CD14-positive monocyte (primary cell): Measurements from ENCODE around the gene RGL1. TPM values are rescaled to one million over a fixed set of nuclear protein-coding genes. Genes with fewer than 3 reads are reported as not detected.
A peak's percentile ranks its signal among the peaks of the same experiment; 100 is the strongest.

ENCODE experiments used
- DNase-seq, 3 donors: peaks; one replicate each; pipeline ENCODE4 v3.0.0-alpha.2; 2011 to 2022
- H2AFZ ChIP-seq: 2 replicates; pipeline ENCODE4 v1.6.0; 2012; ENCODE audit warnings: mild to moderate bottlenecking, low read depth, low read length, inconsistent platforms; ENCODE audit not compliant: insufficient read depth, poor library complexity, severe bottlenecking
- H3K27ac ChIP-seq, 2 donors: 1 replicate in 1 of 2; 2 replicates in 1 of 2; pipeline ENCODE4 v1.5.1; 2012 to 2013; ENCODE audit warnings: low read length in 2 of 2, control low read depth in 1 of 2, inconsistent platforms in 1 of 2, low read depth in 1 of 2, mild to moderate bottlenecking in 1 of 2
- H3K27me3 ChIP-seq, 2 donors: one replicate each; pipeline versions ENCODE4 v1.6.0 to v1.6.1; 2011 to 2013; ENCODE audit warnings: low read length in 2 of 2; ENCODE audit not compliant: control insufficient read depth in 2 of 2, insufficient read depth in 2 of 2
- H3K36me3 ChIP-seq, 2 donors: replicated peaks in 1 of 2; 1 replicate in 1 of 2; 2 replicates in 1 of 2; pipeline versions ENCODE4 v1.5.1 to v1.6.1; 2012 to 2013; ENCODE audit warnings: low read length in 2 of 2, control low read depth in 1 of 2, inconsistent platforms in 1 of 2, mild to moderate bottlenecking in 1 of 2; ENCODE audit not compliant: insufficient read depth in 2 of 2, control insufficient read depth in 1 of 2
- H3K4me1 ChIP-seq, 2 donors: 1 replicate in 1 of 2; 2 replicates in 1 of 2; pipeline versions ENCODE4 v1.5.1 to v1.6.1; 2012 to 2013; ENCODE audit warnings: low read length in 2 of 2, control low read depth in 1 of 2, inconsistent platforms in 1 of 2, mild to moderate bottlenecking in 1 of 2, moderate library complexity in 1 of 2; ENCODE audit not compliant: insufficient read depth in 2 of 2, control insufficient read depth in 1 of 2
- H3K4me2 ChIP-seq: replicated peaks from 2 replicates; pipeline ENCODE3; 2012; ENCODE audit warnings: low read length, moderate library complexity, mild to moderate bottlenecking; ENCODE audit not compliant: poor library complexity, severe bottlenecking; ENCODE audit errors: extremely low read depth
- H3K4me3 ChIP-seq, 3 experiments: fragments of 200-600 bp in 1 of 3; sonication (generic) in 1 of 3; replicated peaks in 1 of 3; 1 replicate in 2 of 3; 2 replicates in 1 of 3; pipeline ENCODE4 v1.5.1; 2011 to 2013; ENCODE audit warnings: low read length in 3 of 3, mild to moderate bottlenecking in 3 of 3, control low read depth in 2 of 3, low read depth in 2 of 3, inconsistent platforms in 1 of 3, moderate library complexity in 1 of 3
- H3K79me2 ChIP-seq: 2 replicates; pipeline ENCODE4 v1.6.0; 2012; ENCODE audit warnings: mild to moderate bottlenecking, control low read depth, inconsistent platforms, low read length, moderate library complexity; ENCODE audit not compliant: insufficient read depth
- H3K9ac ChIP-seq: 2 replicates; pipeline ENCODE4 v1.6.0; 2017; ENCODE audit warnings: low read length, mild to moderate bottlenecking; ENCODE audit not compliant: insufficient read depth, poor library complexity, severe bottlenecking
- H3K9me3 ChIP-seq, 2 donors: replicated peaks in 1 of 2; 1 replicate in 1 of 2; 2 replicates in 1 of 2; pipeline versions ENCODE4 v1.5.1 to v1.6.1; 2012 to 2013; ENCODE audit warnings: low read length in 2 of 2, control low read depth in 1 of 2; ENCODE audit not compliant: control insufficient read depth in 1 of 2, insufficient read depth in 1 of 2
- H4K20me1 ChIP-seq: 2 replicates; pipeline ENCODE4 v1.6.0; 2012; ENCODE audit warnings: mild to moderate bottlenecking, low read length, control low read depth, moderate library complexity; ENCODE audit not compliant: insufficient read depth
- H3K27ac Mint-ChIP-seq, 7 donors: one replicate each; pipeline ENCODE4 v1.8.0; 2020; ENCODE audit warnings: mild to moderate bottlenecking in 7 of 7, mixed read lengths in 7 of 7, moderate library complexity in 6 of 7, inconsistent platforms in 2 of 7
- H3K27me3 Mint-ChIP-seq, 3 donors: one replicate each; pipeline ENCODE4 v1.8.0; 2021 to 2022; ENCODE audit warnings: low read depth in 3 of 3, mild to moderate bottlenecking in 3 of 3, mixed read lengths in 3 of 3, moderate library complexity in 3 of 3, inconsistent platforms in 1 of 3
- H3K36me3 Mint-ChIP-seq, 2 donors: one replicate each; pipeline ENCODE4 v1.8.0; 2020; ENCODE audit warnings: mixed read lengths in 2 of 2, inconsistent platforms in 1 of 2, mild to moderate bottlenecking in 1 of 2
- H3K4me1 Mint-ChIP-seq: one replicate; pipeline ENCODE4 v1.8.0; 2020; ENCODE audit warnings: mild to moderate bottlenecking, mixed read lengths
- H3K4me3 Mint-ChIP-seq, 2 donors: one replicate each; pipeline ENCODE4 v1.8.0; 2020; ENCODE audit warnings: mild to moderate bottlenecking in 2 of 2, mixed read lengths in 2 of 2, moderate library complexity in 1 of 2
- H3K9me3 Mint-ChIP-seq, 7 donors: one replicate each; pipeline ENCODE4 v1.8.0; 2020 to 2022; ENCODE audit warnings: mixed read lengths in 7 of 7, mild to moderate bottlenecking in 6 of 7, moderate library complexity in 6 of 7, inconsistent platforms in 2 of 7
- CTCF ChIP-seq: fragments of 200-600 bp; IDR thresholded peaks from one replicate; pipeline ENCODE4 v1.8.0; 2022; ENCODE audit warnings: antibody characterized with exemption, mild to moderate bottlenecking
- WGBS: methylation state at CpG from one replicate; pipeline ENCODE4 v1.1.5; 2013; ENCODE audit warnings: missing lambda C conversion rate; ENCODE audit not compliant: insufficient coverage; 5-methylcytosine and 5-hydroxymethylcytosine counted together
- intact Hi-C, 2 donors: fragments of 100-400 bp; cut with micrococcal nuclease; formaldehyde crosslinking; loops; one replicate each; pipeline versions ENCODE4 v1.15.0 to v1.15.1; 2023
- polyA plus RNA-seq, 3 donors: library from polyadenylated mRNA; depleted of rRNA in 1 of 3; unstranded in 2 of 3; stranded (reverse) in 1 of 3; fragments of 300-500 nt in 2 of 3; fragments of >200 nt in 1 of 3; fragmentation: Illumina TruSeq in 2 of 3; gene quantifications; 1 replicate in 2 of 3; 2 replicates in 1 of 3; pipeline ENCODE4 v1.2.3, GENCODE V29; 2012 to 2021

Gene RGL1
- polyA plus RNA-seq, 3 donors, result 1.2 to 3.3 (median 2.0) TPM

GRCh38 chr1:183884526-183884925, 79.6 kb downstream of the RGL1 start:
- Mint-ChIP-seq H3K4me1 (peaks cover 71% of the 10 kb centered on the region), H3K27ac (peak overlapping the region in 2 of 7 donors; percentile 57), H3K27me3 (peaks cover 0 to 4% (median 0%) of the 10 kb centered on the region in 3 donors), H3K36me3 (peaks cover 7 to 19% of the 10 kb centered on the region in 2 donors), H3K9me3 (peaks cover 0 to 9% (median 4%) of the 10 kb centered on the region in 7 donors), H3K4me3 (no peak overlapping the region)
- WGBS, result no CpG with 5 or more reads among the region's 4 CpGs
- Histone ChIP-seq H3K4me2 (no peak overlapping the region), H3K36me3 (no peaks in the 10 kb centered on the region), H4K20me1 (no peaks in the 10 kb centered on the region), H3K4me1 (peaks cover 48 to 51% of the 10 kb centered on the region in 2 donors), H3K9ac (no peak overlapping the region), H3K4me3 (no peak overlapping the region), H2AFZ (no peak overlapping the region), H3K27me3 (no peaks in the 10 kb centered on the region), H3K79me2 (no peaks in the 10 kb centered on the region), H3K27ac (no peak overlapping the region), H3K9me3 (peaks cover 0 to 3% of the 10 kb centered on the region in 2 donors)
- peak; percentile 20 to 45 (median 27) for DNase-seq
- intact Hi-C loops, result no loop called here
- TF ChIP-seq CTCF, result no peak

GRCh38 chr1:183885142-183885735, 80.3 kb downstream of the RGL1 start:
- Mint-ChIP-seq H3K27ac (peak overlapping the region in 2 of 7 donors; percentile 3 to 48), H3K4me1 (peaks cover 68% of the 10 kb centered on the region), H3K27me3 (peaks cover 0 to 4% (median 0%) of the 10 kb centered on the region in 3 donors), H3K9me3 (peaks cover 0 to 9% (median 4%) of the 10 kb centered on the region in 7 donors), H3K36me3 (peaks cover 10 to 19% of the 10 kb centered on the region in 2 donors), H3K4me3 (no peak overlapping the region)
- Histone ChIP-seq H3K4me3 (no peak overlapping the region), H3K36me3 (no peaks in the 10 kb centered on the region), H3K4me2 (no peak overlapping the region), H4K20me1 (no peaks in the 10 kb centered on the region), H3K9me3 (peaks cover 0 to 3% of the 10 kb centered on the region in 2 donors), H3K27me3 (no peaks in the 10 kb centered on the region), H3K9ac (no peak overlapping the region), H3K27ac (no peak overlapping the region), H3K4me1 (peaks cover 48 to 51% of the 10 kb centered on the region in 2 donors), H3K79me2 (no peaks in the 10 kb centered on the region), H2AFZ (no peak overlapping the region)
- intact Hi-C loops, result no loop called here
- DNase-seq, result no peak
- WGBS, result no CpG with 5 or more reads among the region's 1 CpG
- no peak for TF ChIP-seq CTCF
